MM.1S (cell line): Measurements from ENCODE around the gene CASKIN1.

Experiments
- DNase-seq: peaks from one replicate; pipeline ENCODE4 v3.0.0-alpha.2; 2015
- H2AFZ ChIP-seq: fragments of 300-600 bp; sonication (generic); 2 replicates; pipeline ENCODE4 v1.6.0; 2016; ENCODE audit warnings: antibody characterized with exemption, low read length
- H3F3A ChIP-seq: fragments of 300-600 bp; sonication (generic); 2 replicates; pipeline ENCODE4 v1.6.1; 2016; ENCODE audit warnings: mild to moderate bottlenecking, antibody characterized with exemption, low read length, moderate library complexity, mixed read lengths; ENCODE audit not compliant: insufficient read depth
- H3K27ac ChIP-seq: fragments of 300-600 bp; sonication (generic); 2 replicates; pipeline ENCODE4 v1.5.1; 2016; ENCODE audit warnings: mild to moderate bottlenecking, low read length
- H3K27me3 ChIP-seq: fragments of 300-600 bp; sonication (generic); replicated peaks from 2 replicates; pipeline ENCODE4 v1.6.0; 2016; ENCODE audit warnings: low read length; ENCODE audit not compliant: insufficient read depth
- H3K36me3 ChIP-seq: fragments of 300-600 bp; sonication (generic); replicated peaks from 2 replicates; pipeline ENCODE4 v1.6.1; 2016; ENCODE audit warnings: mild to moderate bottlenecking, low read length, mixed read lengths; ENCODE audit not compliant: insufficient read depth
- H3K4me1 ChIP-seq: fragments of 300-600 bp; sonication (generic); 2 replicates; pipeline ENCODE4 v1.6.1; 2016; ENCODE audit warnings: low read length, mixed read lengths
- H3K4me2 ChIP-seq: fragments of 300-600 bp; sonication (generic); 2 replicates; pipeline ENCODE4 v1.6.0; 2016; ENCODE audit warnings: low read depth, low read length
- H3K4me3 ChIP-seq: fragments of 300-600 bp; sonication (generic); 2 replicates; pipeline ENCODE4 v1.5.1; 2016; ENCODE audit warnings: low read length, mixed read lengths
- H3K79me2 ChIP-seq: fragments of 300-600 bp; sonication (generic); 2 replicates; pipeline ENCODE4 v1.6.1; 2016; ENCODE audit warnings: mixed run types, low read length, mixed read lengths
- H3K9ac ChIP-seq: fragments of 300-600 bp; sonication (generic); 2 replicates; pipeline ENCODE4 v1.6.1; 2016; ENCODE audit warnings: low read length, mixed read lengths
- H3K9me2 ChIP-seq: fragments of 300-600 bp; sonication (generic); replicated peaks from 2 replicates; pipeline ENCODE4 v1.6.1; 2016; ENCODE audit warnings: mild to moderate bottlenecking, low read length, mixed read lengths; ENCODE audit not compliant: insufficient read depth
- H3K9me3 ChIP-seq: fragments of 300-600 bp; sonication (generic); replicated peaks from 2 replicates; pipeline ENCODE4 v1.6.1; 2016; ENCODE audit warnings: mild to moderate bottlenecking, low read length, mixed read lengths; ENCODE audit not compliant: insufficient read depth
- H4K20me1 ChIP-seq: fragments of 300-600 bp; sonication (generic); 2 replicates; pipeline ENCODE4 v1.6.1; 2016; ENCODE audit warnings: mild to moderate bottlenecking, low read length, moderate library complexity, mixed read lengths; ENCODE audit not compliant: insufficient read depth
- CTCF ChIP-seq: fragments of 300-600 bp; sonication (generic); IDR thresholded peaks from 2 replicates; pipeline ENCODE4 v1.5.1; 2016; ENCODE audit warnings: antibody characterized with exemption, low read length, mixed read lengths
- EZH2 ChIP-seq: fragments of 300-600 bp; sonication (generic); optimal IDR thresholded peaks from 2 replicates; pipeline ENCODE3; 2017; ENCODE audit warnings: low read depth, mild to moderate bottlenecking, antibody characterized with exemption, low read length, mixed read lengths
- EZH2phosphoT487 ChIP-seq: fragments of 300-600 bp; sonication (generic); IDR thresholded peaks from 2 replicates; pipeline ENCODE4 v1.6.1; 2018; ENCODE audit warnings: antibody characterized with exemption, low read length

Gene CASKIN1

GRCh38 chr16:2181952-2182351 lies 14.5 kb downstream of the CASKIN1 start:
- Histone ChIP-seq H3K4me1 (no peaks in the 10 kb centered on the region), H3K4me3 (no peak overlapping the region), H3K27me3 (peaks cover 27% of the 10 kb centered on the region), H3K9ac (no peak overlapping the region), H3F3A (no peaks in the 10 kb centered on the region), H3K4me2 (no peak overlapping the region), H3K9me3 (no peaks in the 10 kb centered on the region), H3K36me3 (no peaks in the 10 kb centered on the region), H3K27ac (no peak overlapping the region), H3K9me2 (no peaks in the 10 kb centered on the region), H4K20me1 (no peaks in the 10 kb centered on the region), H2AFZ (no peak overlapping the region), H3K79me2 (no peaks in the 10 kb centered on the region)
- DNase-seq = no peak
- TF ChIP-seq CTCF (no peak), EZH2phosphoT487 (no peak), EZH2 (no peak)

- H3K27ac ChIP-seq = no peak overlapping the region
- no peaks in the 10 kb centered on the region for H3K9me2 ChIP-seq
- H3K79me2 ChIP-seq = no peaks in the 10 kb centered on the region
- TF ChIP-seq EZH2 (no peak), CTCF (no peak), EZH2phosphoT487 (no peak)
- H2AFZ ChIP-seq = no peak overlapping the region
- DNase-seq = no peak
- no peaks in the 10 kb centered on the region for H3K36me3 ChIP-seq
- H3K9ac ChIP-seq = no peak overlapping the region
- no peak overlapping the region for H3K4me3 ChIP-seq
- no peaks in the 10 kb centered on the region for H3K4me1 ChIP-seq
- H3K4me2 ChIP-seq = no peak overlapping the region
- H3K27me3 ChIP-seq = peaks cover 20% of the 10 kb centered on the region
- no peaks in the 10 kb centered on the region for H4K20me1 ChIP-seq
- H3F3A ChIP-seq = no peaks in the 10 kb centered on the region
- no peaks in the 10 kb centered on the region for H3K9me3 ChIP-seq
Observed at GRCh38 chr16:2180962-2181923, 15.2 kb downstream of the CASKIN1 start.

GRCh38 chr16:2180461-2180860 lies 15.9 kb downstream of the CASKIN1 start:
- Histone ChIP-seq H2AFZ (no peak overlapping the region), H3K36me3 (no peaks in the 10 kb centered on the region), H3K9ac (no peak overlapping the region), H3K4me1 (no peaks in the 10 kb centered on the region), H3K4me2 (no peak overlapping the region), H3K9me2 (no peaks in the 10 kb centered on the region), H3K79me2 (no peaks in the 10 kb centered on the region), H3K9me3 (no peaks in the 10 kb centered on the region), H3K27ac (no peak overlapping the region), H4K20me1 (no peaks in the 10 kb centered on the region), H3K27me3 (peaks cover 12% of the 10 kb centered on the region), H3K4me3 (no peak overlapping the region), H3F3A (no peaks in the 10 kb centered on the region)
- DNase-seq = no peak
- no peak for TF ChIP-seq EZH2phosphoT487

- no peak for DNase-seq
- H3K4me1 ChIP-seq = no peaks in the 10 kb centered on the region
- no peaks in the 10 kb centered on the region for H3K9me2 ChIP-seq
- no peaks in the 10 kb centered on the region for H3K9me3 ChIP-seq
- H3K4me2 ChIP-seq = no peak overlapping the region
- H3F3A ChIP-seq = no peaks in the 10 kb centered on the region
- TF ChIP-seq EZH2phosphoT487 = no peak
- TF ChIP-seq EZH2 = no peak
- TF ChIP-seq CTCF = no peak
- no peaks in the 10 kb centered on the region for H4K20me1 ChIP-seq
- H3K27me3 ChIP-seq = peaks cover 3% of the 10 kb centered on the region; the same call in 1 of the 2 replicates
- H3K4me3 ChIP-seq = no peak overlapping the region
- H3K9ac ChIP-seq = no peak overlapping the region
- H2AFZ ChIP-seq = no peak overlapping the region
- H3K79me2 ChIP-seq = no peaks in the 10 kb centered on the region
- H3K27ac ChIP-seq = no peak overlapping the region
- H3K36me3 ChIP-seq = no peaks in the 10 kb centered on the region
Observed at GRCh38 chr16:2179576-2179975, 16.8 kb downstream of the CASKIN1 start.
